ENCODE results near the gene TMEM115.

TMEM115 gene

GRCh38 chr3:50325497-50326181, 33.7 kb downstream of the TMEM115 start:
- TF ChIP-seq, protein P1, sequence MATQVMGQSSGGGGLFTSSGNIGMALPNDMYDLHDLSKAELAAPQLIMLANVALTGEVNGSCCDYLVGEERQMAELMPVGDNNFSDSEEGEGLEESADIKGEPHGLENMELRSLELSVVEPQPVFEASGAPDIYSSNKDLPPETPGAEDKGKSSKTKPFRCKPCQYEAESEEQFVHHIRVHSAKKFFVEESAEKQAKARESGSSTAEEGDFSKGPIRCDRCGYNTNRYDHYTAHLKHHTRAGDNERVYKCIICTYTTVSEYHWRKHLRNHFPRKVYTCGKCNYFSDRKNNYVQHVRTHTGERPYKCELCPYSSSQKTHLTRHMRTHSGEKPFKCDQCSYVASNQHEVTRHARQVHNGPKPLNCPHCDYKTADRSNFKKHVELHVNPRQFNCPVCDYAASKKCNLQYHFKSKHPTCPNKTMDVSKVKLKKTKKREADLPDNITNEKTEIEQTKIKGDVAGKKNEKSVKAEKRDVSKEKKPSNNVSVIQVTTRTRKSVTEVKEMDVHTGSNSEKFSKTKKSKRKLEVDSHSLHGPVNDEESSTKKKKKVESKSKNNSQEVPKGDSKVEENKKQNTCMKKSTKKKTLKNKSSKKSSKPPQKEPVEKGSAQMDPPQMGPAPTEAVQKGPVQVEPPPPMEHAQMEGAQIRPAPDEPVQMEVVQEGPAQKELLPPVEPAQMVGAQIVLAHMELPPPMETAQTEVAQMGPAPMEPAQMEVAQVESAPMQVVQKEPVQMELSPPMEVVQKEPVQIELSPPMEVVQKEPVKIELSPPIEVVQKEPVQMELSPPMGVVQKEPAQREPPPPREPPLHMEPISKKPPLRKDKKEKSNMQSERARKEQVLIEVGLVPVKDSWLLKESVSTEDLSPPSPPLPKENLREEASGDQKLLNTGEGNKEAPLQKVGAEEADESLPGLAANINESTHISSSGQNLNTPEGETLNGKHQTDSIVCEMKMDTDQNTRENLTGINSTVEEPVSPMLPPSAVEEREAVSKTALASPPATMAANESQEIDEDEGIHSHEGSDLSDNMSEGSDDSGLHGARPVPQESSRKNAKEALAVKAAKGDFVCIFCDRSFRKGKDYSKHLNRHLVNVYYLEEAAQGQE (IDR thresholded peaks at IDR 0.05; ENCODE audit: insufficient replicate concordance, low read depth): no peak
- TF ChIP-seq SPI1 (IDR thresholded peaks at IDR 0.05; ENCODE audit: borderline replicate concordance, low read depth): peak; percentile 88
- TF ChIP-seq, protein P2, sequence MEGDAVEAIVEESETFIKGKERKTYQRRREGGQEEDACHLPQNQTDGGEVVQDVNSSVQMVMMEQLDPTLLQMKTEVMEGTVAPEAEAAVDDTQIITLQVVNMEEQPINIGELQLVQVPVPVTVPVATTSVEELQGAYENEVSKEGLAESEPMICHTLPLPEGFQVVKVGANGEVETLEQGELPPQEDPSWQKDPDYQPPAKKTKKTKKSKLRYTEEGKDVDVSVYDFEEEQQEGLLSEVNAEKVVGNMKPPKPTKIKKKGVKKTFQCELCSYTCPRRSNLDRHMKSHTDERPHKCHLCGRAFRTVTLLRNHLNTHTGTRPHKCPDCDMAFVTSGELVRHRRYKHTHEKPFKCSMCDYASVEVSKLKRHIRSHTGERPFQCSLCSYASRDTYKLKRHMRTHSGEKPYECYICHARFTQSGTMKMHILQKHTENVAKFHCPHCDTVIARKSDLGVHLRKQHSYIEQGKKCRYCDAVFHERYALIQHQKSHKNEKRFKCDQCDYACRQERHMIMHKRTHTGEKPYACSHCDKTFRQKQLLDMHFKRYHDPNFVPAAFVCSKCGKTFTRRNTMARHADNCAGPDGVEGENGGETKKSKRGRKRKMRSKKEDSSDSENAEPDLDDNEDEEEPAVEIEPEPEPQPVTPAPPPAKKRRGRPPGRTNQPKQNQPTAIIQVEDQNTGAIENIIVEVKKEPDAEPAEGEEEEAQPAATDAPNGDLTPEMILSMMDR (IDR thresholded peaks at IDR 0.05; ENCODE audit: insufficient read depth, low read length): no peak
- Histone ChIP-seq H3K4me3 (replicated peaks; ENCODE audit: insufficient read depth, low read length) (no peak overlapping the region), H3K27ac (replicated peaks) (peak overlapping the region; percentile 50), H3K27me3 (ENCODE audit: insufficient read depth, poor library complexity, severe bottlenecking) (no peaks in the 10 kb centered on the region)
- peak in 1 of 2 experiments; percentile 64 for DNase-seq (ENCODE audit: low read depth in 1 of 2, low spot score in 1 of 2)

DNA sequence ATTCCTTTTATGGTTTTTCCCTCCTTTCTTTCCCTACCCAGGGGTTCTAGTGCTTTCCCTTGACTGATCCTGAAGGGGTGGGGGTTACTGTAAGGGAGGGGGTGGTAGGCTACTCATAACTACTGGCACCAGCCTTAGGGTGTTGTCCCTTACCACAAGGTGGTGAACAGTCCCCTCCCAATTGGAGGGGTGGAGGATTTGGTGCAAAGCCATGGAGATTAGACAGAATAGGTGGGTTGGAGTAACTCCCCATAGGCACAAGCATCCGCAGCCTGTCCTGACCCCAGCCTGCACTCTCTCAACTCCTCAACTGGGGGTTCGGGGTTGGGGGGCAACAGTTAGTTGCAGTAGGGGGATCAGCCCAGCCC, 34.2 kb downstream of the TMEM115 start:
- no peaks in the 10 kb centered on the region for H3K27me3 ChIP-seq (ENCODE audit: insufficient read depth, poor library complexity, severe bottlenecking)
- TF ChIP-seq GABPA (IDR thresholded peaks at IDR 0.05; ENCODE audit: low read depth) (no peak), POLR2AphosphoS5 (IDR thresholded peaks at IDR 0.05; ENCODE audit: low read depth) (no peak), SPI1 (IDR thresholded peaks at IDR 0.05; ENCODE audit: borderline replicate concordance, low read depth) (no peak)
- TF ChIP-seq, protein P1 (IDR thresholded peaks at IDR 0.05; ENCODE audit: insufficient replicate concordance, low read depth): no peak
- TF ChIP-seq, protein P2 (IDR thresholded peaks at IDR 0.05; ENCODE audit: insufficient read depth, low read length): no peak
- no peak overlapping the region for H3K4me3 ChIP-seq (replicated peaks; ENCODE audit: insufficient read depth, low read length)
- peak overlapping the region; percentile 50 for H3K27ac ChIP-seq (replicated peaks)
- DNase-seq (ENCODE audit: low read depth in 1 of 2, low spot score in 1 of 2): no peak

GRCh38 chr3:50324351-50325112, 34.8 kb downstream of the TMEM115 start:
- Histone ChIP-seq H3K4me3 (replicated peaks; ENCODE audit: insufficient read depth, low read length) (no peak overlapping the region), H3K27me3 (ENCODE audit: insufficient read depth, poor library complexity, severe bottlenecking) (no peaks in the 10 kb centered on the region), H3K27ac (replicated peaks) (peak overlapping the region; percentile 100)
- TF ChIP-seq, protein P1 (IDR thresholded peaks at IDR 0.05; ENCODE audit: insufficient replicate concordance, low read depth): no peak
- no peak for TF ChIP-seq POLR2AphosphoS5 (IDR thresholded peaks at IDR 0.05; ENCODE audit: low read depth)
- TF ChIP-seq, protein P2 (IDR thresholded peaks at IDR 0.05; ENCODE audit: insufficient read depth, low read length): peak; percentile 89
- TF ChIP-seq GABPA (IDR thresholded peaks at IDR 0.05; ENCODE audit: low read depth): no peak
- TF ChIP-seq SPI1 (IDR thresholded peaks at IDR 0.05; ENCODE audit: borderline replicate concordance, low read depth): no peak
- DNase-seq (ENCODE audit: low read depth in 1 of 2, low spot score in 1 of 2): peak in 1 of 2 experiments; percentile 68

All from HL-60 (cell line).